A673 (cell line): ENCODE data around the gene TUBA1C. TPM values are rescaled to one million over a fixed set of nuclear protein-coding genes. Genes with fewer than 3 reads are reported as not detected.
"Not testable (repeated sequence)": the region's sequence is repeated elsewhere in the genome, so short reads cannot be mapped to it uniquely, and the experiment has no call there.

ENCODE experiments used
- BruUV-seq: library from RNA; stranded (reverse); fragments of 400-500 nt; replicated peaks from 2 replicates; lab custom pipeline; 2021; lab: Mats Ljungman, UMichigan
- CTCF ChIA-PET: fragments of 300-600 bp; sonication (Branson Sonifier 250); formaldehyde crosslinking; loops from one replicate; lab custom pipeline; 2022; ENCODE audit warnings: antibody characterized with exemption; lab: Charles Lee
- POLR2A ChIA-PET: fragments of 300-600 bp; sonication (Branson Sonifier 250); formaldehyde crosslinking; loops from one replicate; lab custom pipeline; 2022; ENCODE audit warnings: antibody characterized with exemption; ENCODE audit not compliant: low non-redundant PET; lab: Charles Lee
- DNase-seq: peaks from one replicate; pipeline ENCODE4 v3.0.0-alpha.2; 2015; ENCODE audit warnings: low spot score
- H3K27ac ChIP-seq: fragments of 200-600 bp; sonication (generic); 2 replicates; pipeline ENCODE4 v1.5.1; 2016; ENCODE audit warnings: mixed run types, low read depth, mild to moderate bottlenecking, mixed read lengths, antibody characterized with exemption, low read length; ENCODE audit not compliant: poor library complexity, severe bottlenecking
- H3K27me3 ChIP-seq: fragments of 200-600 bp; sonication (generic); replicated peaks from 2 replicates; pipeline ENCODE4 v1.6.1; 2017; ENCODE audit warnings: mixed run types, low read depth, mild to moderate bottlenecking, mixed read lengths, antibody characterized with exemption, low read length; ENCODE audit not compliant: insufficient read depth, poor library complexity
- H3K36me3 ChIP-seq: fragments of 200-600 bp; sonication (generic); 2 replicates; pipeline ENCODE4 v1.6.1; 2016; ENCODE audit warnings: mixed run types, mild to moderate bottlenecking, mixed read lengths, antibody characterized with exemption, low read length; ENCODE audit not compliant: insufficient read depth, poor library complexity, severe bottlenecking
- H3K4me1 ChIP-seq: fragments of 200-600 bp; sonication (generic); 2 replicates; pipeline ENCODE4 v1.6.1; 2017; ENCODE audit warnings: mixed run types, mild to moderate bottlenecking, mixed read lengths, antibody characterized with exemption, low read length; ENCODE audit not compliant: insufficient read depth, poor library complexity, severe bottlenecking
- H3K4me3 ChIP-seq: fragments of 200-600 bp; sonication (generic); 2 replicates; pipeline ENCODE4 v1.5.1; 2016; ENCODE audit warnings: low read depth, mixed run types, mild to moderate bottlenecking, mixed read lengths, low read length; ENCODE audit not compliant: poor library complexity, severe bottlenecking
- H3K9me3 ChIP-seq: fragments of 200-600 bp; sonication (generic); 2 replicates; pipeline ENCODE4 v1.6.1; 2016; ENCODE audit warnings: mixed run types, low read depth, mild to moderate bottlenecking, mixed read lengths, antibody characterized with exemption, low read length; ENCODE audit not compliant: poor library complexity, severe bottlenecking
- EZH2 ChIP-seq: fragments of 200-600 bp; sonication (generic); IDR thresholded peaks from 2 replicates; pipeline ENCODE4 v1.6.1; 2017; ENCODE audit warnings: borderline replicate concordance, low read depth, mild to moderate bottlenecking, mixed read lengths, antibody characterized with exemption, low read length; ENCODE audit not compliant: poor library complexity, severe bottlenecking
- intact Hi-C: fragments of 100-400 bp; cut with micrococcal nuclease; formaldehyde crosslinking; loops from one replicate; pipeline ENCODE4 v1.10.0; 2022; ENCODE audit not compliant: unreplicated experiment
- total RNA-seq: library from RNA; stranded (reverse); gene quantifications from 2 replicates; pipeline ENCODE4 v1.2.3, GENCODE V29; 2021
- TF ChIP-seq, protein P1 (sequence below): fragments of 300-800, 200-600 bp; sonication (generic); conservative IDR thresholded peaks from 2 replicates; pipeline ENCODE4 v1.5.1; 2017; ENCODE audit warnings: low read depth, mild to moderate bottlenecking, antibody characterized with exemption, low read length, moderate library complexity, mixed read lengths

Gene TUBA1C
- total RNA-seq, 1 experiment from 2014 or later: 622 TPM

DNA sequence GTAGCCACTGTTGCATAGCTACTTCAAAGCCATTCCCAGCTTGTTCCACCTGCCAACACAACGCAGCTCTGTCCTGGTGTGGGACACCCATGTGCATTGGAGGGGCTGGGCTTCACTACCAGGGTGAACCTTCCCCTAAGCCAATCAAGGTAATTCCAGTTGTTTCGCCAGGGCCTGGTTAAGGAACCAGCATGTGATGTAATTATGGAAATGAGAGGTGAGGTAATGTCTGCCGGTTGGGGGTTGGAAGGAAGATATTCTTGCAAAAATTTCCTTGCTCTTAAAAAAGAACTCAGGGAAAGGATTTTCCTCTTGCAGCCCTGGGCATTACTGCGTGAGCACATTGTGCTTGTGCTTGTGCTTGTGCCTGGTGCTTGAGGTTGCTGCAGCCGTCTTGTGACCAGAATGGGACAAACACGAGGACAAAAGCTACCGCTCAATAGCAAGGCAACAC lies 14.9 kb downstream of the TUBA1C start:
- Histone ChIP-seq H3K9me3 (no peaks in the 10 kb centered on the region), H3K27me3 (no peaks in the 10 kb centered on the region), H3K36me3 (no peaks in the 10 kb centered on the region), H3K4me3 (no peak overlapping the region), H3K4me1 (peaks cover 9% of the 10 kb centered on the region), H3K27ac (no peak overlapping the region)
- intact Hi-C loops: no loop called here
- BruUV-seq: no TSS peak
- POLR2A ChIA-PET: no interaction called here
- TF ChIP-seq EZH2: no peak
- TF ChIP-seq, protein P1, sequence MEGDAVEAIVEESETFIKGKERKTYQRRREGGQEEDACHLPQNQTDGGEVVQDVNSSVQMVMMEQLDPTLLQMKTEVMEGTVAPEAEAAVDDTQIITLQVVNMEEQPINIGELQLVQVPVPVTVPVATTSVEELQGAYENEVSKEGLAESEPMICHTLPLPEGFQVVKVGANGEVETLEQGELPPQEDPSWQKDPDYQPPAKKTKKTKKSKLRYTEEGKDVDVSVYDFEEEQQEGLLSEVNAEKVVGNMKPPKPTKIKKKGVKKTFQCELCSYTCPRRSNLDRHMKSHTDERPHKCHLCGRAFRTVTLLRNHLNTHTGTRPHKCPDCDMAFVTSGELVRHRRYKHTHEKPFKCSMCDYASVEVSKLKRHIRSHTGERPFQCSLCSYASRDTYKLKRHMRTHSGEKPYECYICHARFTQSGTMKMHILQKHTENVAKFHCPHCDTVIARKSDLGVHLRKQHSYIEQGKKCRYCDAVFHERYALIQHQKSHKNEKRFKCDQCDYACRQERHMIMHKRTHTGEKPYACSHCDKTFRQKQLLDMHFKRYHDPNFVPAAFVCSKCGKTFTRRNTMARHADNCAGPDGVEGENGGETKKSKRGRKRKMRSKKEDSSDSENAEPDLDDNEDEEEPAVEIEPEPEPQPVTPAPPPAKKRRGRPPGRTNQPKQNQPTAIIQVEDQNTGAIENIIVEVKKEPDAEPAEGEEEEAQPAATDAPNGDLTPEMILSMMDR: no peak
- CTCF ChIA-PET: interaction anchor here (1.1 kb wide), 1 partner anchor 68 kb away, joined by 3 read pairs; no protein-coding TSS in a partner anchor
- peak; percentile 52 for DNase-seq

DNA sequence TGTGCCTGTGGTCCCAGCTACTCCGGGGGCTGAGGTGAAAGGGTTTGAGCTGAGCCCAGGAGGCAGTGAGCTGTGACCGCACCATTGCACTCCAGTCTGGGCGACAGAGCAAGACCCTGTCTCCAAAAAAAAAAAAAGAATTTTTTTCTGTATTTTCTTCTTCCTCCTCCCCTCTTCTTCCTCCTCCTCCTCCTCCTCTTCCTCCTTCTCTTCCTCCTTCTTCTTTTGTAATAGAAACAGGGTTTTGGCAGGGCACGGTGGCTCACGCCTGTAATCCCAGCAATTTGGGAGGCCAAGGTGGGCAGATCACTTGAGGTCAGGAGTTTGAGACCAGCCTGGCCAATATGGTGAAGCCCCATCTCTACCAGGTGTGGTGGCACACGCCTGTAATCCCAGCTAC lies 15.7 kb downstream of the TUBA1C start:
- H3K27me3 ChIP-seq, H3K9me3 ChIP-seq, H3K4me1 ChIP-seq, intact Hi-C loops, BruUV-seq, H3K4me3 ChIP-seq, DNase-seq, POLR2A ChIA-PET, H3K36me3 ChIP-seq, H3K27ac ChIP-seq: not testable (repeated sequence)
- CTCF ChIA-PET: interaction anchor here (1.1 kb wide), 1 partner anchor 67 kb away, joined by 3 read pairs; no protein-coding TSS in a partner anchor

DNA sequence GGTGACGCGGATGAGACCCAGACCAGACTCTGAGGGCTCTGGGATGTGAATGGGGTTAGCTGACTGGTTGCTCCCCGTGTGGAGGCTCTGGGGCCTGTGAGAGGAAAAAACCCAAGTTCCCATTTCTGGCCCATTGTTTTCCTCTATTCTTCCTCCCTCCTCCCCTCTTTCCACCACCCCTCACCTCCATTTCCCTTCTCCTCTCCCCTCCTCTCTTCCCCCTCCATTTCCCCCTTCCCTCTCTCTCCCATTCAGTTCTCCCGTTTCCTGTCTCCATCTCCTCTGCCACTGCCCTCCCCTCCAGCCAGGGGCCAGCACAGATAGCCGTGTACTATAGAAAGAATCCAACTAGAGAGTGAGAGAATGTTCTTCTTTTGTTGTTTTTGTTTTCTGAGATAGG lies 17.4 kb downstream of the TUBA1C start:
- POLR2A ChIA-PET: no interaction called here
- Histone ChIP-seq H3K4me1 (peaks cover 9% of the 10 kb centered on the region), H3K27me3 (no peaks in the 10 kb centered on the region), H3K36me3 (no peaks in the 10 kb centered on the region), H3K4me3 (no peak overlapping the region), H3K9me3 (no peaks in the 10 kb centered on the region), H3K27ac (no peak overlapping the region)
- BruUV-seq: no TSS peak
- CTCF ChIA-PET: interaction anchor here (0.6 kb wide), 1 partner anchor 600 kb away, joined by 11 read pairs; no protein-coding TSS in a partner anchor
- TF ChIP-seq, protein P1: no peak
- no peak for TF ChIP-seq EZH2
- no peak for DNase-seq
- intact Hi-C loops: no loop called here

DNA sequence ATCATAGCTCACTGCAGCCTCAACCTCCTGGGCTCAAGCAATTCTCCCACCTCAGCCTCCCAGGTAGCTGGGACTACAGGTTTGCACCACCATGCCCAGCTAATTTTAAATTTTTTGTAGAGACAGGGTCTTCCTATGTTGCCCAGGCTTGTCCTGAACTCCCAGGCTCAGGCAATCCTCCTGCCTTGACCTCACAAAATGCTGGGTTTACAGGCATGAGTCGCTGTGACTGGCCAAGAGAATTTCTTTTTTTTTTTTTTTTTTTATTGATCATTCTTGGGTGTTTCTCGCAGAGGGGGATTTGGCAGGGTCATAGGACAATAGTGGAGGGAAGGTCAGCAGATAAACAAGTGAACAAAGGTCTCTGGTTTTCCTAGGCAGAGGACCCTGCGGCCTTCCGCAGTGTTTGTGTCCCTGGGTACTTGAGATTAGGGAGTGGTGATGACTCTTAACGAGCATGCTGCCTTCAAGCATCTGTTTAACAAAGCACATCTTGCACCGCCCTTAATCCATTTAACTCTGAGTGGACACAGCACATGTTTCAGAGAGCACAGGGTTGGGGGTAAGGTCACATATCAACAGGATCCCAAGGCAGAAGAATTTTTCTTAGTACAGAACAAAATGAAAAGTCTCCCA lies 18.0 kb downstream of the TUBA1C start:
- CTCF ChIA-PET: interaction anchor here (0.6 kb wide), 1 partner anchor 600 kb away, joined by 11 read pairs; no protein-coding TSS in a partner anchor
- not testable (repeated sequence) for DNase-seq

More for the DNA sequence above, 18.0 kb downstream of the TUBA1C start:
- H3K4me3 ChIP-seq, BruUV-seq, H3K4me1 ChIP-seq, H3K27ac ChIP-seq, POLR2A ChIA-PET, H3K9me3 ChIP-seq, H3K36me3 ChIP-seq, H3K27me3 ChIP-seq, intact Hi-C loops: not testable (repeated sequence)
